ENCODE results near the gene CAMK1D. TPM values are rescaled to one million over a fixed set of nuclear protein-coding genes. Genes with fewer than 3 reads are reported as not detected.

Gene CAMK1D
- polyA plus RNA-seq, 1 donor (not counting 4 experiments of a cell fraction or from before 2014, with no cell fraction given): 0.76 TPM

GRCh38 chr10:12869427-12869826 is 520.1 kb downstream of the CAMK1D start:
- no peak overlapping the region for H3K9ac ChIP-seq (ENCODE audit: control insufficient read depth, extremely low read depth, insufficient read depth, low read length)
- H3K9me1 ChIP-seq (ENCODE audit: control insufficient read depth, extremely low read depth, insufficient read depth, low read length): no peaks in the 10 kb centered on the region
- H3K4me2 ChIP-seq (ENCODE audit: control insufficient read depth, extremely low read depth, insufficient read depth, low read depth, low read length): no peak overlapping the region
- DNase-seq (ENCODE audit: low read depth, low spot score): no peak
- H4K20me1 ChIP-seq (ENCODE audit: control insufficient read depth, extremely low read depth, insufficient read depth, low read length): no peaks in the 10 kb centered on the region
- no peaks in the 10 kb centered on the region for H3K36me3 ChIP-seq (ENCODE audit: control insufficient read depth in 2 of 2, extremely low read depth in 1 of 2, insufficient read depth in 2 of 2, low read length in 2 of 2)
- H3K27me3 ChIP-seq (ENCODE audit: control insufficient read depth, extremely low read depth, insufficient read depth, low read length): no peaks in the 10 kb centered on the region
- no peak for FAIRE-seq
- H3K4me3 ChIP-seq (ENCODE audit: control insufficient read depth in 2 of 3, extremely low read depth in 1 of 3, insufficient read depth in 2 of 3, low read depth in 1 of 3, low read length in 3 of 3): no peak overlapping the region
- H3K9me3 ChIP-seq (ENCODE audit: control insufficient read depth, low read depth, low read length): no peaks in the 10 kb centered on the region
- H3K79me2 ChIP-seq (ENCODE audit: control insufficient read depth, insufficient read depth, low read length): no peaks in the 10 kb centered on the region
- no peaks in the 10 kb centered on the region for H3K4me1 ChIP-seq (ENCODE audit: control insufficient read depth, extremely low read depth, insufficient read depth, low read length)
- dilution Hi-C loops (cut with MboI; ENCODE audit: extremely low pct_ligation_motif_present, low sequenced_read_pairs): no loop called here
- no peak overlapping the region for H3K27ac ChIP-seq (ENCODE audit: control insufficient read depth, insufficient read depth, low read length)
- TF ChIP-seq EZH2 (IDR thresholded peaks at IDR 0.05; ENCODE audit: low read length) (no peak), CTCF (optimal IDR thresholded peaks at IDR 0.05 in 1 of 3, IDR thresholded peaks at IDR 0.05 in 1 of 3, conservative IDR thresholded peaks at IDR 0.05 in 1 of 3; ENCODE audit: extremely low read depth in 1 of 3, insufficient read depth in 2 of 3, low read length in 3 of 3) (no peak)
- H2AFZ ChIP-seq (ENCODE audit: control insufficient read depth, low read length): no peak overlapping the region

GRCh38 chr10:12872577-12872976 is 523.2 kb downstream of the CAMK1D start:
- no peaks in the 10 kb centered on the region for H3K9me1 ChIP-seq (ENCODE audit: control insufficient read depth, extremely low read depth, insufficient read depth, low read length)
- TF ChIP-seq EZH2 (IDR thresholded peaks at IDR 0.05; ENCODE audit: low read length) (no peak), CTCF (optimal IDR thresholded peaks at IDR 0.05 in 1 of 3, IDR thresholded peaks at IDR 0.05 in 1 of 3, conservative IDR thresholded peaks at IDR 0.05 in 1 of 3; ENCODE audit: extremely low read depth in 1 of 3, insufficient read depth in 2 of 3, low read length in 3 of 3) (no peak)
- no peak overlapping the region for H3K27ac ChIP-seq (ENCODE audit: control insufficient read depth, insufficient read depth, low read length)
- no peaks in the 10 kb centered on the region for H3K9me3 ChIP-seq (ENCODE audit: control insufficient read depth, low read depth, low read length)
- no peaks in the 10 kb centered on the region for H4K20me1 ChIP-seq (ENCODE audit: control insufficient read depth, extremely low read depth, insufficient read depth, low read length)
- no peaks in the 10 kb centered on the region for H3K79me2 ChIP-seq (ENCODE audit: control insufficient read depth, insufficient read depth, low read length)
- H2AFZ ChIP-seq (ENCODE audit: control insufficient read depth, low read length): no peak overlapping the region
- no peaks in the 10 kb centered on the region for H3K36me3 ChIP-seq (ENCODE audit: control insufficient read depth in 2 of 2, extremely low read depth in 1 of 2, insufficient read depth in 2 of 2, low read length in 2 of 2)
- H3K4me2 ChIP-seq (ENCODE audit: control insufficient read depth, extremely low read depth, insufficient read depth, low read depth, low read length): no peak overlapping the region
- H3K9ac ChIP-seq (ENCODE audit: control insufficient read depth, extremely low read depth, insufficient read depth, low read length): no peak overlapping the region
- dilution Hi-C loops (cut with MboI; ENCODE audit: extremely low pct_ligation_motif_present, low sequenced_read_pairs): no loop called here
- no peaks in the 10 kb centered on the region for H3K4me1 ChIP-seq (ENCODE audit: control insufficient read depth, extremely low read depth, insufficient read depth, low read length)
- FAIRE-seq: no peak
- peaks cover 4% of the 10 kb centered on the region for H3K27me3 ChIP-seq (ENCODE audit: control insufficient read depth, extremely low read depth, insufficient read depth, low read length)
- no peak overlapping the region for H3K4me3 ChIP-seq (ENCODE audit: control insufficient read depth in 2 of 3, extremely low read depth in 1 of 3, insufficient read depth in 2 of 3, low read depth in 1 of 3, low read length in 3 of 3)
- no peak for DNase-seq (ENCODE audit: low read depth, low spot score)

Data from keratinocyte (primary cell).